ENCODE measurements around the gene CAPN8.

The CAPN8 gene

GRCh38 chr1:223533708-223534107 lies 131.8 kb downstream of the CAPN8 start:
- no peak for DNase-seq
- Mint-ChIP-seq H3K27ac (no peak overlapping the region), H3K4me3 (no peak overlapping the region), H3K27me3 (ENCODE audit: low read depth, poor library complexity) (peaks cover 23% of the 10 kb centered on the region), H3K36me3 (ENCODE audit: low read depth) (no peaks in the 10 kb centered on the region), H3K9me3 (no peaks in the 10 kb centered on the region), H3K4me1 (peaks cover 15% of the 10 kb centered on the region)
- no peak for TF ChIP-seq CTCF (IDR thresholded peaks at IDR 0.05)

GRCh38 chr1:223531742-223532341 lies 133.7 kb downstream of the CAPN8 start:
- Mint-ChIP-seq H3K27me3 (ENCODE audit: low read depth, poor library complexity) (peaks cover 28% of the 10 kb centered on the region), H3K27ac (no peak overlapping the region), H3K4me3 (no peak overlapping the region), H3K36me3 (ENCODE audit: low read depth) (no peaks in the 10 kb centered on the region), H3K4me1 (peaks cover 11% of the 10 kb centered on the region), H3K9me3 (peaks cover 16% of the 10 kb centered on the region)
- TF ChIP-seq CTCF (IDR thresholded peaks at IDR 0.05), result peak; percentile 66
- peak; percentile 73 for DNase-seq

GRCh38 chr1:223525957-223526356 lies 139.5 kb downstream of the CAPN8 start:
- Mint-ChIP-seq H3K4me3 (no peak overlapping the region), H3K4me1 (peaks cover 11% of the 10 kb centered on the region)
- TF ChIP-seq CTCF (IDR thresholded peaks at IDR 0.05), result no peak

GRCh38 chr1:223525546-223525945 lies 140.0 kb downstream of the CAPN8 start:
- Mint-ChIP-seq H3K36me3 (ENCODE audit: low read depth) (no peaks in the 10 kb centered on the region), H3K27me3 (ENCODE audit: low read depth, poor library complexity) (peaks cover 23% of the 10 kb centered on the region), H3K4me1 (peaks cover 11% of the 10 kb centered on the region), H3K4me3 (no peak overlapping the region), H3K27ac (no peak overlapping the region), H3K9me3 (peaks cover 29% of the 10 kb centered on the region)
- no peak for TF ChIP-seq CTCF (IDR thresholded peaks at IDR 0.05)
- no peak for DNase-seq

More at GRCh38 chr1:223525957-223526356, 139.5 kb downstream of the CAPN8 start:
- no peaks in the 10 kb centered on the region for H3K36me3 Mint-ChIP-seq (ENCODE audit: low read depth)
- no peak for DNase-seq
- no peak overlapping the region for H3K27ac Mint-ChIP-seq
- peaks cover 20% of the 10 kb centered on the region for H3K27me3 Mint-ChIP-seq (ENCODE audit: low read depth, poor library complexity)
- H3K9me3 Mint-ChIP-seq, result peaks cover 29% of the 10 kb centered on the region

- TF ChIP-seq CTCF (IDR thresholded peaks at IDR 0.05), result no peak
- H3K9me3 Mint-ChIP-seq, result peaks cover 34% of the 10 kb centered on the region
- H3K27ac Mint-ChIP-seq, result no peak overlapping the region
- no peak for DNase-seq
- H3K27me3 Mint-ChIP-seq (ENCODE audit: low read depth, poor library complexity), result peaks cover 28% of the 10 kb centered on the region
- H3K36me3 Mint-ChIP-seq (ENCODE audit: low read depth), result no peaks in the 10 kb centered on the region
- no peak overlapping the region for H3K4me3 Mint-ChIP-seq
- peaks cover 11% of the 10 kb centered on the region for H3K4me1 Mint-ChIP-seq
Observed at GRCh38 chr1:223524930-223525451, 140.5 kb downstream of the CAPN8 start.

GRCh38 chr1:223521150-223521549 lies 144.4 kb downstream of the CAPN8 start:
- peaks cover 11% of the 10 kb centered on the region for H3K36me3 Mint-ChIP-seq (ENCODE audit: low read depth)
- no peak overlapping the region for H3K4me3 Mint-ChIP-seq
- peaks cover 41% of the 10 kb centered on the region for H3K9me3 Mint-ChIP-seq
- H3K27ac Mint-ChIP-seq, result no peak overlapping the region
- H3K4me1 Mint-ChIP-seq, result peaks cover 14% of the 10 kb centered on the region
- peaks cover 22% of the 10 kb centered on the region for H3K27me3 Mint-ChIP-seq (ENCODE audit: low read depth, poor library complexity)
- TF ChIP-seq CTCF (IDR thresholded peaks at IDR 0.05), result no peak
- DNase-seq, result no peak
